ENCODE data around the gene LRPPRC.

LRPPRC gene

GRCh38 chr2:43853141-43854081 lies 142.4 kb downstream of the LRPPRC start:
- FAIRE-seq, result no peak

GRCh38 chr2:43852196-43852730 lies 143.5 kb downstream of the LRPPRC start:
- no peak for FAIRE-seq

- FAIRE-seq, result no peak
Observed at GRCh38 chr2:43851011-43851980, 144.5 kb downstream of the LRPPRC start.

- no peak for FAIRE-seq
Observed at GRCh38 chr2:43848214-43848613, 147.6 kb downstream of the LRPPRC start.

GRCh38 chr2:43846140-43846793 lies 149.5 kb downstream of the LRPPRC start:
- FAIRE-seq, result no peak

GRCh38 chr2:43845181-43845580 lies 150.6 kb downstream of the LRPPRC start:
- FAIRE-seq, result no peak

GRCh38 chr2:43842866-43843226 lies 152.9 kb downstream of the LRPPRC start:
- FAIRE-seq, result no peak

- no peak for FAIRE-seq
Observed at GRCh38 chr2:43841949-43842865, 153.6 kb downstream of the LRPPRC start.

- no peak for FAIRE-seq
Observed at GRCh38 chr2:43840965-43841364, 154.8 kb downstream of the LRPPRC start.

- no peak for FAIRE-seq
Observed at GRCh38 chr2:43839776-43840564, 155.8 kb downstream of the LRPPRC start.

GRCh38 chr2:43838560-43839267 lies 157.1 kb downstream of the LRPPRC start, which contains the start of the genes ABCG5 and ABCG8:
Gene ABCG5, minus strand, starts transcription at chr2:43838839. Its CDS starts 160 bp downstream, at chr2:43838679.
Gene ABCG8, plus strand, starts transcription at chr2:43838971. Its CDS starts 83 bp downstream, at chr2:43839054.
- FAIRE-seq, result no peak

GRCh38 chr2:43837831-43838559 lies 157.8 kb downstream of the LRPPRC start:
- no peak for FAIRE-seq

GRCh38 chr2:43837033-43837432 lies 158.8 kb downstream of the LRPPRC start:
- no peak for FAIRE-seq

All from islet of Langerhans (tissue), 1 donor.